Loucy (cell line): ENCODE data around the gene CHRM1.

Source experiments
- CTCF ChIP-seq: fragments of 200-600 bp; sonication (generic); conservative IDR thresholded peaks from 2 replicates; pipeline ENCODE4 v1.5.1; 2014; ENCODE audit warnings: mild to moderate bottlenecking, antibody characterized with exemption, low read length
- EZH2phosphoT487 ChIP-seq: fragments of 200-600 bp; IDR thresholded peaks from 2 replicates; pipeline ENCODE4 v1.6.1; 2018; ENCODE audit warnings: antibody characterized with exemption, mild to moderate bottlenecking, moderate library complexity, borderline replicate concordance

GRCh38 chr11:62908468-62909072 is 12.6 kb downstream of the CHRM1 start:
- TF ChIP-seq CTCF: no peak
- no peak for TF ChIP-seq EZH2phosphoT487
